Urinary bladder (tissue), 4 donors: ENCODE measurements around the gene CNDP1. TPM values are rescaled to one million over a fixed set of nuclear protein-coding genes. Genes with fewer than 3 reads are reported as not detected.

Source experiments
- DNase-seq: peaks from one replicate; pipeline ENCODE4 v3.0.0-alpha.2; 2015; ENCODE audit errors: extremely low spot score
- H3K27ac ChIP-seq: one replicate; pipeline ENCODE4 v1.5.1; 2013; ENCODE audit warnings: low read depth, mild to moderate bottlenecking, moderate library complexity
- H3K36me3 ChIP-seq: one replicate; pipeline ENCODE4 v1.6.1; 2013; ENCODE audit warnings: mild to moderate bottlenecking, moderate library complexity; ENCODE audit not compliant: insufficient read depth
- H3K4me1 ChIP-seq: one replicate; pipeline ENCODE4 v1.6.1; 2013; ENCODE audit warnings: mild to moderate bottlenecking, moderate library complexity; ENCODE audit not compliant: insufficient read depth
- H3K4me3 ChIP-seq: one replicate; pipeline ENCODE4 v1.5.1; 2013; ENCODE audit warnings: low read depth, low read length
- WGBS: extraction: QIAGEN DNeasy Blood & Tissue Kit; methylation state at CpG from one replicate; pipeline ENCODE4 v1.1.7; 2013; 5-methylcytosine and 5-hydroxymethylcytosine counted together
- polyA plus RNA-seq: library from polyadenylated mRNA; stranded (reverse); fragments of 200-250 nt; gene quantifications from one replicate; pipeline ENCODE4 v1.2.3, GENCODE V29; 2013
- total RNA-seq: library from RNA; depleted of rRNA; stranded (reverse); fragments of >200 nt; gene quantifications from one replicate; pipeline ENCODE4 v1.2.3, GENCODE V29; 2014
- donor health status: healthy with polysubstance abuse.
- donor health status: healthy.

CNDP1 gene
- total and polyA plus RNA-seq, 2 donors: 0.16 to 0.20 TPM

DNA sequence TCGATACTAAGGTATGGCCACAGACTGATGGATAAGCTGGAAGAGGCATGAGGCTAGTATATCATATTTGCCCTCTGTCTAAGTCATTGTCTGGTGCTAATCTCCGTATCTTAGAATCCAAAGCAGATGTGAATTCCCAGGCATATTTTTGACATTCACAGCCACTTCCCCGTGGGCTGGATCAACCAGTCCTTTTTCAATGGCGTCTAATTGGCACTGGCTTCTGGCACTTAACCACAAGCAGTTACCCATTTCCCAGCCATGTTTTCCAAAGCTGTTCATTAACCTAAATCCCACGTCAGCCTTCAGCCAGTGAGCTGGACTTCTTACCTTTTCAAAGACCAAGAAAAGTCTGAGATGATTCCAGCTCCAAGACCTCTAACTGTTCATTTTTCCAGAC is 42.7 kb downstream of the CNDP1 start:
- Histone ChIP-seq H3K36me3 (no peaks in the 10 kb centered on the region), H3K27ac (no peak overlapping the region)
- 52% methylated on average over 5 of the region's 5 CpGs for WGBS

GRCh38 chr18:74579496-74580065 is 45.3 kb downstream of the CNDP1 start:
- WGBS: 32% methylated on average over 8 of the region's 8 CpGs
- DNase-seq: no peak
- Histone ChIP-seq H3K4me1 (no peaks in the 10 kb centered on the region), H3K4me3 (no peak overlapping the region), H3K27ac (no peak overlapping the region), H3K36me3 (no peaks in the 10 kb centered on the region)

More for the DNA sequence above, 42.7 kb downstream of the CNDP1 start:
- Histone ChIP-seq H3K4me1 (no peaks in the 10 kb centered on the region), H3K4me3 (no peak overlapping the region)
- no peak for DNase-seq

DNA sequence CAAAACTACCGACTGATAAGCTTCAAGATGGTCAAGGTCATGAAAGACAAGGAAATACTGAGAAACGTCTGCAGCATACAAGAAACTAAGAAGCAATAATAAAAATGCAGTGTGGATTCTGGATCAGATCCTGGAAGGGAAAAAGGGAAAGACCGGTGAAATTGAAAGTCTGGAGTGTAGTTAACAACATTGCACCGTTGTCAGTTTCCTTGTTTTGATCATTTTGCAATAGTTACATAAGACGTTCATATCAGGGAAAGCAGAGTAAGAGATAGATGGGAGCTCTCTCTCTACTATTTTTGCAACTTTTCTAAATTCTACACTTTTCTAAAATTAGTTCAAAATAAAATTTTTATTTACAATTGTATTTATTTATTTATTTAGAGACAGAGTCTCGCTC is 48.3 kb downstream of the CNDP1 start:
- Histone ChIP-seq H3K27ac (no peak overlapping the region), H3K4me1 (no peaks in the 10 kb centered on the region), H3K36me3 (no peaks in the 10 kb centered on the region), H3K4me3 (no peak overlapping the region)
- 67% methylated on average over 6 of the region's 6 CpGs for WGBS
- no peak for DNase-seq

GRCh38 chr18:74587441-74587840 is 53.1 kb downstream of the CNDP1 start:
- DNase-seq: no peak
- no peaks in the 10 kb centered on the region for H3K36me3 ChIP-seq
- H3K4me1 ChIP-seq: no peaks in the 10 kb centered on the region
- WGBS: 74% methylated on average over 8 of the region's 8 CpGs
- no peak overlapping the region for H3K27ac ChIP-seq
- H3K4me3 ChIP-seq: no peak overlapping the region

- WGBS: 69% methylated on average over 6 of the region's 6 CpGs
- DNase-seq: no peak
- no peak overlapping the region for H3K27ac ChIP-seq
- no peak overlapping the region for H3K4me3 ChIP-seq
- H3K4me1 ChIP-seq: no peaks in the 10 kb centered on the region
- no peaks in the 10 kb centered on the region for H3K36me3 ChIP-seq
Measured at GRCh38 chr18:74589021-74589420, 54.7 kb downstream of the CNDP1 start.

GRCh38 chr18:74589811-74590210 is 55.5 kb downstream of the CNDP1 start:
- no peak for DNase-seq
- no peak overlapping the region for H3K4me3 ChIP-seq
- WGBS: 89% methylated on average over 3 of the region's 3 CpGs
- H3K4me1 ChIP-seq: no peaks in the 10 kb centered on the region
- no peaks in the 10 kb centered on the region for H3K36me3 ChIP-seq
- no peak overlapping the region for H3K27ac ChIP-seq

- Histone ChIP-seq H3K4me1 (no peaks in the 10 kb centered on the region), H3K4me3 (no peak overlapping the region), H3K27ac (no peak overlapping the region), H3K36me3 (no peaks in the 10 kb centered on the region)
- DNase-seq: no peak
- 79% methylated on average over 1 of the region's 1 CpG for WGBS
Measured at GRCh38 chr18:74590671-74591070, 56.4 kb downstream of the CNDP1 start.

DNA sequence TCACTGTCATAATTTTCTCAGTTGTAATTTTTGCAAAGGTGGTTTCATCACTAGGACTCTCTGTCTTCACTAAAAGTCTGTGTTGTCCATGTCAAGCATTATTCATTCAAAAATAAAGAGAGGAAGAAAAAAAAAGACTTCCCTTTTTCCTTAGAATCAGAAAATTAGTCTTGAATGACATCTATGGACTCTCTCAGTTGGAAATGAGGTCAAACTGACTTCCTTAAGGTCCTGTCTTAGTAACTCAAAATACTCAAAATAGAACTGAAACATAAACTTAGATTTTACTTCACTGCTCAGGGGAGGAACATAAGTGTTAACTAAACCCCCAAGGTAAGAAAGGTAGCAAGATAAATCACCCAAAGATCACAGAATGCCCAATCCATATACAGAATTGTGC is 61.1 kb downstream of the CNDP1 start:
- Histone ChIP-seq H3K4me3 (no peak overlapping the region), H3K4me1 (no peaks in the 10 kb centered on the region), H3K27ac (no peak overlapping the region), H3K36me3 (no peaks in the 10 kb centered on the region)
- DNase-seq: no peak

DNA sequence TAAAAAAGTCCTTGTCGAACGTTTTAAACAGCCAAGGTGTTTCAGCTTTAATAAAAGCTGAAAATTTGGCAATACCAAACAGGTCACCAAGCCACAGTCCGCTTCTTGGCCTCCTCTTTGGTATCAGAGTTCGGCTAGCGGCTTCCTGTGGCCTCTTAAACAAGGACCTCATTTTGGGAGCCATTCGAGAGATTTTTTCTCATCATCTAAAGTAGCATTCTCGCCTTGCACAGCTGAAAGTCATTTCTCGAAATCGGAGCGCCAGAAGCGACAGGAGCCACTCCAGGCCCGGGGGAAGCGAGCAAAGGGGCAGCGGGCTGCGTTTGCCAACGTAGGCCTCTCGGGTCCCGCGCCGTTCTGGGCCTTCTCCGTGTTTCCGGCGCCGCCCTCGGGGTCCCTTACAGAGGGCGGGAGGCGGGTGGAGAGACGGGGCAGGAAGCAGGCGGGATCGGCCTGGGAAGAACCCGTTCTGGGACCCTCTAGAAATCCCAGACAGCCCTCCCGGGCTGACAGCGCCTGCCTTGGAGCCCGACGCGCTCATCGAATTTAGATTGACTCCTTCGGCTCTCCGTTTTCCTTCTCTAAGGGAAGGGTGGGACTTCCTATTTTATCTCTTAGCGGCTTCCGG is 62.8 kb downstream of the CNDP1 start:
- H3K4me1 ChIP-seq: no peaks in the 10 kb centered on the region
- H3K27ac ChIP-seq: peak overlapping the region; percentile 99
- no peaks in the 10 kb centered on the region for H3K36me3 ChIP-seq
- WGBS: under 1% methylated on average over 41 of the region's 41 CpGs
- peak; percentile 55 for DNase-seq
- H3K4me3 ChIP-seq: peak overlapping the region; percentile 68

GRCh38 chr18:74597662-74598349 is 63.5 kb downstream of the CNDP1 start, which contains the start of gene ZNF407:
Gene ZNF407, plus strand, starts transcription at chr18:74597870. Its CDS starts 33,150 bp downstream, at chr18:74631020.
- Histone ChIP-seq H3K4me1 (no peaks in the 10 kb centered on the region), H3K27ac (peak within 1 kb of the TSS; percentile 99), H3K36me3 (no peaks in the 10 kb centered on the region), H3K4me3 (peak within 1 kb of the TSS; percentile 68)
- DNase-seq: peak; percentile 91
- WGBS: under 1% methylated on average over 64 of the region's 64 CpGs

- Histone ChIP-seq H3K36me3 (no peaks in the 10 kb centered on the region), H3K27ac (peak overlapping the region; percentile 87), H3K4me3 (peak overlapping the region; percentile 68), H3K4me1 (no peaks in the 10 kb centered on the region)
- peak; percentile 40 for DNase-seq
- WGBS: under 1% methylated on average over 44 of the region's 44 CpGs
Measured at GRCh38 chr18:74598350-74599001, 64.2 kb downstream of the CNDP1 start.

- no peak for DNase-seq
- Histone ChIP-seq H3K4me3 (no peak overlapping the region), H3K36me3 (no peaks in the 10 kb centered on the region), H3K4me1 (no peaks in the 10 kb centered on the region), H3K27ac (no peak overlapping the region)
Measured at GRCh38 chr18:74604361-74604760, 70.1 kb downstream of the CNDP1 start.

DNA sequence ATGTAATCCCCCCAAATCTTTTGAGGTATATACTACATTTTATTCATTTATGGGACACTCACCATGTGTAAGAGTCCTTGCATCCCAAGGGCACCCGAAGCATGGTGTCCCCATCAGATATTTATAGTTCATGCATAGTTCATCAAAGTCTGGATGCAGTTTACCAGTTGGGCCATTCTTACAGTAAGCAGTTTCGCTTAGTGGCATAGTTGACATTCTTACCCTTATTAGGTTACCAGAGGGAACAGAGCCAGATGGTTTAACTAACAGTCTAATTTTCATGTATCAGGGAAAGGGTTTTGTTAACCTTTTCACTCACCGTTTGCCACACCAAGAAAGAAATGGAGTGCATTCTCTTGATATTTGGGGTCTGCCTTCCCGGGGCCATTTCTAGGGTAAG is 70.5 kb downstream of the CNDP1 start:
- H3K4me1 ChIP-seq: no peaks in the 10 kb centered on the region
- H3K27ac ChIP-seq: no peak overlapping the region
- no peaks in the 10 kb centered on the region for H3K36me3 ChIP-seq
- no peak overlapping the region for H3K4me3 ChIP-seq
- DNase-seq: no peak
- WGBS: 39% methylated on average over 4 of the region's 4 CpGs

DNA sequence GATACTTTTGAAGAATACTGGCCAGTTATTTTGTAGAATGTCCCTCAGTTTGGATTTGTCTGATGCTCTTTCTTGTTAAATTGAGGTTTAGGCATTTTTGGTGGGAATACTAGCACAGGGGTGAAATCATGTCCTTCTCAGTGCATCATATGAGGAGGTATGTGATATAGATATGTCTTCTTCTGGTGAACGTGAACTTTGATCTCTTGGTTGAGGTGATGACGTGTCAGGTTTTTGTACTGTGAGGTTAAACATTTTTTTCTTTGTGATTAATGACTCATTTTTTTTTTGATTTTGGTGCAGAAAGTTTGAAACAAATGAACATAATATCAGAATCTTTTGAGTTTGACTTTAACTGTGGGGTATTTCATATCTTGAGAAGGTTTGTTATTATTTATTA is 74.4 kb downstream of the CNDP1 start:
- no peak for DNase-seq
- Histone ChIP-seq H3K4me3 (no peak overlapping the region), H3K4me1 (no peaks in the 10 kb centered on the region), H3K27ac (no peak overlapping the region), H3K36me3 (no peaks in the 10 kb centered on the region)
- 92% methylated on average over 2 of the region's 2 CpGs for WGBS
